ENCODE data around the gene JADE3.

The JADE3 gene

DNA sequence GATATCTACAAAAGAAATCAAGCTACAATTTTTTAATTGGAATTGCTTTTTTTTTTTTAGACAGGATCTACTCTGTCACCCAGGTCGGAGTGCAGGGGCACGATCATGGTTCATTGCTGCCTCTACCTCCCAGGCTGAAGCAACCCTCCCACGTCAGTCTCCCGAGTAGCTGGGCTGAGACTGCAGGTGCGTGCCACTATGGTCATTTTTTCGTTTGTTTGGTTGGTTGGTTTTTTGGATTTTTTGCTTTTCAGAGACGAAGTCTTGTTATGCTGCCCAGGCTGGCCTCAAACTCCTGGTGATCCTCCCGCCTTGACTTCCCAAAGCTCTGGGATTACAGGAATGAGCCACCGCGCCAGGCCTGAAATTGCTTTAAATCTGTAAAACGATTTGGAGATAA is 181.6 kb downstream of the JADE3 start:
- H3K9me2 ChIP-seq (replicated peaks; ENCODE audit: insufficient read depth, low read length): no peaks in the 10 kb centered on the region
- no peaks in the 10 kb centered on the region for H3K27me3 ChIP-seq (replicated peaks; ENCODE audit: insufficient read depth, low read length)
- H2AFZ ChIP-seq (ENCODE audit: low read length): no peak overlapping the region
- H3K9ac ChIP-seq (ENCODE audit: low read length): no peak overlapping the region
- no peaks in the 10 kb centered on the region for H3K36me3 ChIP-seq (replicated peaks; ENCODE audit: insufficient read depth, low read length)
- peaks cover 13% of the 10 kb centered on the region; the same call in 1 of the 2 replicates for H3F3A ChIP-seq (ENCODE audit: insufficient read depth, low read length)
- no peaks in the 10 kb centered on the region for H3K9me3 ChIP-seq (replicated peaks; ENCODE audit: insufficient read depth, low read length)
- no peak for DNase-seq
- no peak overlapping the region for H3K4me2 ChIP-seq (ENCODE audit: low read depth, low read length)
- no peaks in the 10 kb centered on the region for H3K79me2 ChIP-seq (ENCODE audit: low read length)
- H3K4me1 ChIP-seq (ENCODE audit: low read length): peaks cover 13% of the 10 kb centered on the region
- no peak overlapping the region for H3K4me3 ChIP-seq (ENCODE audit: low read length)
- no peak overlapping the region for H3K27ac ChIP-seq (ENCODE audit: low read length)
- TF ChIP-seq, protein P1, sequence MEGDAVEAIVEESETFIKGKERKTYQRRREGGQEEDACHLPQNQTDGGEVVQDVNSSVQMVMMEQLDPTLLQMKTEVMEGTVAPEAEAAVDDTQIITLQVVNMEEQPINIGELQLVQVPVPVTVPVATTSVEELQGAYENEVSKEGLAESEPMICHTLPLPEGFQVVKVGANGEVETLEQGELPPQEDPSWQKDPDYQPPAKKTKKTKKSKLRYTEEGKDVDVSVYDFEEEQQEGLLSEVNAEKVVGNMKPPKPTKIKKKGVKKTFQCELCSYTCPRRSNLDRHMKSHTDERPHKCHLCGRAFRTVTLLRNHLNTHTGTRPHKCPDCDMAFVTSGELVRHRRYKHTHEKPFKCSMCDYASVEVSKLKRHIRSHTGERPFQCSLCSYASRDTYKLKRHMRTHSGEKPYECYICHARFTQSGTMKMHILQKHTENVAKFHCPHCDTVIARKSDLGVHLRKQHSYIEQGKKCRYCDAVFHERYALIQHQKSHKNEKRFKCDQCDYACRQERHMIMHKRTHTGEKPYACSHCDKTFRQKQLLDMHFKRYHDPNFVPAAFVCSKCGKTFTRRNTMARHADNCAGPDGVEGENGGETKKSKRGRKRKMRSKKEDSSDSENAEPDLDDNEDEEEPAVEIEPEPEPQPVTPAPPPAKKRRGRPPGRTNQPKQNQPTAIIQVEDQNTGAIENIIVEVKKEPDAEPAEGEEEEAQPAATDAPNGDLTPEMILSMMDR (IDR thresholded peaks at IDR 0.05; ENCODE audit: low read length): no peak
- no peak for TF ChIP-seq EZH2phosphoT487 (IDR thresholded peaks at IDR 0.05; ENCODE audit: low read length)
- no peak for TF ChIP-seq EZH2 (optimal IDR thresholded peaks at IDR 0.05; ENCODE audit: low read depth, low read length)
- no peaks in the 10 kb centered on the region for H4K20me1 ChIP-seq (ENCODE audit: insufficient read depth, low read length)

DNA sequence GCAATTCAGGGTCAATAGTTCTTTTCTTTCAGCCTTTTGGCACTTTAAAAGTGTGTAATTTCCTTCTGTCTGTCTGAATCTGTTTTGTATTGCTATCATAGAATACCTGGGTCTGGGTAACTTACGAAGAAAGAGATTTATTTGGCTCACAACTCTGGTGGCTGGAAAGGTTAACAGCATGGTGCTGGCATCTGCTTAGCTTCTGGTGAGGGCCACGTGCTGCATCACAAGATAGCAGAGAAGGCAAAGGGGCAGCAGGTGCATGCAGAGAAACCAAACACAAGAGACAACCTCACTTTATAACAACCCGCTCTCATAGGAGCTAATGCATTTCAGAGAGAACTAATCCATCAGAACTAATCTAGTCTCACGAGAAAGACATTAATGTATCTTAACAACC is 184.8 kb downstream of the JADE3 start:
- H3K9ac ChIP-seq (ENCODE audit: low read length): no peak overlapping the region
- no peaks in the 10 kb centered on the region for H3K9me2 ChIP-seq (replicated peaks; ENCODE audit: insufficient read depth, low read length)
- no peak overlapping the region for H3K4me3 ChIP-seq (ENCODE audit: low read length)
- no peak overlapping the region for H3K4me2 ChIP-seq (ENCODE audit: low read depth, low read length)
- H3K9me3 ChIP-seq (replicated peaks; ENCODE audit: insufficient read depth, low read length): no peaks in the 10 kb centered on the region
- H2AFZ ChIP-seq (ENCODE audit: low read length): no peak overlapping the region
- DNase-seq: no peak
- H3K79me2 ChIP-seq (ENCODE audit: low read length): no peaks in the 10 kb centered on the region
- no peaks in the 10 kb centered on the region for H3K36me3 ChIP-seq (replicated peaks; ENCODE audit: insufficient read depth, low read length)
- no peaks in the 10 kb centered on the region for H4K20me1 ChIP-seq (ENCODE audit: insufficient read depth, low read length)
- peaks cover 2% of the 10 kb centered on the region; the same call in 1 of the 2 replicates for H3F3A ChIP-seq (ENCODE audit: insufficient read depth, low read length)
- peaks cover 5% of the 10 kb centered on the region for H3K4me1 ChIP-seq (ENCODE audit: low read length)
- no peak overlapping the region for H3K27ac ChIP-seq (ENCODE audit: low read length)
- no peak for TF ChIP-seq EZH2phosphoT487 (IDR thresholded peaks at IDR 0.05; ENCODE audit: low read length)
- TF ChIP-seq, protein P1 (IDR thresholded peaks at IDR 0.05; ENCODE audit: low read length): no peak
- no peaks in the 10 kb centered on the region for H3K27me3 ChIP-seq (replicated peaks; ENCODE audit: insufficient read depth, low read length)

DNA sequence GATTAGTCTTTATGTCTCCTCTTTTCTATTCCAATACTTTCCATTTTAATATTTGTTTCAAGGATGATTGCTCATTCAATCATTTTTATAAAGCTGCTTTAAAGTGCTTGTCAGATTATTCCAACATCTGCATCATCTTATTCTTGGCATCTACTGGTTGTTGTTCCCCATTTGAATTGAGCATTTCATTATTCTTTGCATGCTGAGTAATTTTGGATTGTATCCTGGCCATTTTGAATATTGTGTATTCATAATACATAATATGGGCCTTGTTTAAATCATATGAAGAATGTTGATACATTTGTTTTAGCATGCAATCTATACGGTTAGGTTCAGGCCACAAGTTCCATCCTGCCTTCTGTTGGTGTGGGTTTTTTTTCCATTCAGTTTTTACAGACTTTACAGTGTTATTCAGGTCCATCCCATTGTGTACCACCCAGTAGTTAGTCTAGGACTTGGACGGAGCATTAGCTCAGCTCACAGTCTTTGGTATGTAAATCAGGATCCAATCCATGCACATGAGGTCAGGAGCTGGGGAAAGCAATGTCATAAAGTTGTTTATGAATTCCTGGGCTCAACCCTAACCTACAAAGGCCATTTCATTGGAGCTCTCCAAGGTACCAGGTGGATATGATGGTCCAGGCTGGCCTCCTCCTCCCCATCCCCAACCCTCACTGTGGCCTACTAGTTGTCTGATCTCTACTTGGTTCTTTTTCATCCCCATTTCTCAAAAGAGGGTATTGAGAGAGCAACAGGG is 186.3 kb downstream of the JADE3 start:
- Histone ChIP-seq H3K4me2 (ENCODE audit: low read depth, low read length) (no peak overlapping the region), H3K4me3 (ENCODE audit: low read length) (no peak overlapping the region), H3K4me1 (ENCODE audit: low read length) (no peaks in the 10 kb centered on the region), H3K9ac (ENCODE audit: low read length) (no peak overlapping the region), H3K9me3 (replicated peaks; ENCODE audit: insufficient read depth, low read length) (no peaks in the 10 kb centered on the region), H3K27ac (ENCODE audit: low read length) (no peak overlapping the region), H4K20me1 (ENCODE audit: insufficient read depth, low read length) (no peaks in the 10 kb centered on the region), H3K9me2 (replicated peaks; ENCODE audit: insufficient read depth, low read length) (no peaks in the 10 kb centered on the region), H3K79me2 (ENCODE audit: low read length) (no peaks in the 10 kb centered on the region), H3K36me3 (replicated peaks; ENCODE audit: insufficient read depth, low read length) (no peaks in the 10 kb centered on the region), H2AFZ (ENCODE audit: low read length) (no peak overlapping the region), H3F3A (ENCODE audit: insufficient read depth, low read length) (no peaks in the 10 kb centered on the region), H3K27me3 (replicated peaks; ENCODE audit: insufficient read depth, low read length) (no peaks in the 10 kb centered on the region)
- DNase-seq: no peak
- TF ChIP-seq, protein P1 (IDR thresholded peaks at IDR 0.05; ENCODE audit: low read length): no peak
- TF ChIP-seq EZH2 (optimal IDR thresholded peaks at IDR 0.05; ENCODE audit: low read depth, low read length) (no peak), EZH2phosphoT487 (IDR thresholded peaks at IDR 0.05; ENCODE audit: low read length) (no peak)

All from MM.1S (cell line).